Right atrium auricular region (tissue), 2 donors: ENCODE data around the gene TBC1D22B. TPM values are rescaled to one million over a fixed set of nuclear protein-coding genes. Genes with fewer than 3 reads are reported as not detected.
"Not testable (repeated sequence)": the region's sequence is repeated elsewhere in the genome, so short reads cannot be mapped to it uniquely, and the experiment has no call there.

Experiments
- DNase-seq: peaks from one replicate; pipeline ENCODE4 v3.0.0-alpha.2; 2019; ENCODE audit warnings: low spot score
- H3K27ac ChIP-seq, 2 donors: fragments of 200-600 bp; sonication (generic); 1 replicate in 1 of 2; 2 replicates in 1 of 2; pipeline ENCODE4 v1.5.1; 2016 to 2019
- H3K27me3 ChIP-seq, 2 donors: fragments of 200-600 bp; sonication (generic); one replicate each; pipeline versions ENCODE4 v1.5.1 to v1.6.0; 2017 to 2019
- H3K36me3 ChIP-seq: fragments of 200-600 bp; sonication (generic); one replicate; pipeline ENCODE4 v1.5.1; 2016
- H3K4me1 ChIP-seq, 2 donors: fragments of 200-600 bp; sonication (generic); one replicate each; pipeline versions ENCODE4 v1.5.1 to v1.6.0; 2017 to 2019
- H3K4me3 ChIP-seq, 2 donors: fragments of 200-600 bp; sonication (generic); 1 replicate in 1 of 2; 2 replicates in 1 of 2; pipeline ENCODE4 v1.5.1; 2017 to 2019; ENCODE audit warnings: mild to moderate bottlenecking in 1 of 2, moderate library complexity in 1 of 2
- H3K9me3 ChIP-seq, 2 donors: fragments of 200-600 bp; sonication (generic); one replicate each; pipeline ENCODE4 v1.5.1; 2019
- total RNA-seq, 2 donors: library from RNA; depleted of rRNA; stranded (reverse); fragments of >200 nt; gene quantifications; one replicate each; pipeline ENCODE4 v1.1.0, GENCODE V29; 2016
- TF ChIP-seq, protein P1 (sequence below), 2 donors: fragments of 200-600 bp; sonication (generic); IDR thresholded peaks; one replicate each; pipeline ENCODE4 v1.5.1; 2019; ENCODE audit warnings: antibody characterized with exemption in 2 of 2

The TBC1D22B gene
- total RNA-seq, 2 donors from 2014 or later = 7.5 to 9.8 TPM

DNA sequence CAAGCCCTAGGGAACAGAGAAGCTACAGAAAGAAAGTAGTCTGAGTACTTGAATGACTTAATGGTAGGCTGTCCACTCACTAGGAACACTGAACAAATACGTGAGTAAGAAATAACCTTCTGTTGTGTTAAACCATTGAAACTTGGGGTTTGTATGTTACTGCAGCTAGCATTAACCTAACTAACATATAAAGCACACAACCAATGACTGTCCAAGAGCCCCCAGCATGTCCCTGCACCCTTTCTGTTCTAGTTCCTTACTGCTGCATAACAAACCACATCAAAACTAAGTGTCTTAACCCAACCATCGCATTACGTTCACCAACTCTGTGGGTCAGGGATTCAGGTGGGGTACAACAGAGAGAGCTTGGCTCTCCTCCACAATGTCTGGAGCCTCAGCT, 85.7 kb downstream of the TBC1D22B start:
- DNase-seq = no peak
- no peaks in the 10 kb centered on the region for H3K4me1 ChIP-seq
- TF ChIP-seq, protein P1, sequence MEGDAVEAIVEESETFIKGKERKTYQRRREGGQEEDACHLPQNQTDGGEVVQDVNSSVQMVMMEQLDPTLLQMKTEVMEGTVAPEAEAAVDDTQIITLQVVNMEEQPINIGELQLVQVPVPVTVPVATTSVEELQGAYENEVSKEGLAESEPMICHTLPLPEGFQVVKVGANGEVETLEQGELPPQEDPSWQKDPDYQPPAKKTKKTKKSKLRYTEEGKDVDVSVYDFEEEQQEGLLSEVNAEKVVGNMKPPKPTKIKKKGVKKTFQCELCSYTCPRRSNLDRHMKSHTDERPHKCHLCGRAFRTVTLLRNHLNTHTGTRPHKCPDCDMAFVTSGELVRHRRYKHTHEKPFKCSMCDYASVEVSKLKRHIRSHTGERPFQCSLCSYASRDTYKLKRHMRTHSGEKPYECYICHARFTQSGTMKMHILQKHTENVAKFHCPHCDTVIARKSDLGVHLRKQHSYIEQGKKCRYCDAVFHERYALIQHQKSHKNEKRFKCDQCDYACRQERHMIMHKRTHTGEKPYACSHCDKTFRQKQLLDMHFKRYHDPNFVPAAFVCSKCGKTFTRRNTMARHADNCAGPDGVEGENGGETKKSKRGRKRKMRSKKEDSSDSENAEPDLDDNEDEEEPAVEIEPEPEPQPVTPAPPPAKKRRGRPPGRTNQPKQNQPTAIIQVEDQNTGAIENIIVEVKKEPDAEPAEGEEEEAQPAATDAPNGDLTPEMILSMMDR (IDR thresholded peaks at IDR 0.05) = no peak
- no peak overlapping the region for H3K4me3 ChIP-seq
- no peaks in the 10 kb centered on the region for H3K27me3 ChIP-seq
- no peaks in the 10 kb centered on the region for H3K36me3 ChIP-seq
- no peaks in the 10 kb centered on the region for H3K9me3 ChIP-seq
- H3K27ac ChIP-seq = no peak overlapping the region

DNA sequence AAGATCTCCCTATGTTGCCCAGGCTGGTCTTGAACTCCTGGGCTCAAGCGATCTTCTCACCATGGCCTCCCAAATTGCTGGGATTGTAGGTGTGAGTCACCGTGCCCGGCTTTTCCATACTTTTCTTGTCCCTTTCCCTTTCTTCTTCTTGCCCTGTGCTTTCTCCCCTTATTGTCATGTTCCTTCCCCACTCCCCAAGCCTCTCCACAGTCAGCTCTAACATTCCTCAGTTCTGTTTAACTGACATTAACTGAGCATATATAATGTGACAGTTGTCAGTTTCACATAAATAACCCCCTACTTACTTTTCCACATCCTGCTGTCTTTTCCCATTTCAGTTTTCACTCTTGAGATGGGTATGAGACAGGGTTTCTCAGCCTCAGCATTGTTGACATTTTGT, 86.7 kb downstream of the TBC1D22B start:
- Histone ChIP-seq H3K9me3 (no peaks in the 10 kb centered on the region), H3K4me1 (no peaks in the 10 kb centered on the region), H3K27me3 (no peaks in the 10 kb centered on the region), H3K36me3 (no peaks in the 10 kb centered on the region), H3K27ac (no peak overlapping the region), H3K4me3 (no peak overlapping the region)
- TF ChIP-seq, protein P1 (IDR thresholded peaks at IDR 0.05) = no peak
- no peak for DNase-seq

DNA sequence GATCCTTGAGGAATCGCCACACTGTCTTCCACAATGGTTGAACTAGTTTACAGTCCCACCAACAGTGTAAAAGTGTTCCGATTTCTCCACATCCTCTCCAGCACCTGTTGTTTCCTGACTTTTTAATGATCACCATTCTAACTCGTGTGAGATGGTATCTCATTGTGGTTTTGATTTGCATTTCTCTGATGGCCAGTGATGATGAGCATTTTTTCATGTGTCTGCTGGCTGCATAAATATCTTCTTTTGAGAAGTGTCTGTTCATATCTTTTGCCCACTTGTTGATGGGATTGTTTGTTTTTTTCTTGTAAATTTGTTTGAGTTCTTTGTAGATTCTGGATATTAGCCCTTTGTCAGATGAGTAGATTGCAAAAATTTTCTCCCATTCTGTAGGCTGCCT, 88.2 kb downstream of the TBC1D22B start:
- not testable (repeated sequence) for H3K4me1 ChIP-seq, H3K9me3 ChIP-seq, H3K27ac ChIP-seq, DNase-seq, H3K36me3 ChIP-seq, H3K27me3 ChIP-seq, H3K4me3 ChIP-seq

DNA sequence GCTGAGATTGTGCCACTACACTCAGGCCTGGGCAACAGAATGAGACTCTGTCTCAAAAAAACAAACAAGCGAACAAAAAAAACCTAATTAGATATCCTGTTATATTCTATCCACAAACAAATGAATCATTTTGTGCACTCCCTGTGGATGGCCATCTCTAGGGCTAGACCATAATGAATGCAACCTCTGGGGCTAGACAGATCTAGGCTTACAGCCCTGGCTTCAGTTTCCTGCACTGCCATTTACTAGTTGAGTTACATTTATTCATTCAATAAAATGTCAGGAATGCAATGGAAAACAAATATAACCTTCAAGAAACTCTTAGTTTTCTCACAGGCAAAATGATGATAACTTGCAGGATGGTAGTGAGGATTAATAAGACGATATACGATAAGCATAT, 89.6 kb downstream of the TBC1D22B start:
- TF ChIP-seq, protein P1 (IDR thresholded peaks at IDR 0.05) = no peak
- DNase-seq = no peak
- Histone ChIP-seq H3K4me3 (no peak overlapping the region), H3K27me3 (no peaks in the 10 kb centered on the region), H3K27ac (no peak overlapping the region), H3K9me3 (no peaks in the 10 kb centered on the region), H3K4me1 (no peaks in the 10 kb centered on the region), H3K36me3 (no peaks in the 10 kb centered on the region)

DNA sequence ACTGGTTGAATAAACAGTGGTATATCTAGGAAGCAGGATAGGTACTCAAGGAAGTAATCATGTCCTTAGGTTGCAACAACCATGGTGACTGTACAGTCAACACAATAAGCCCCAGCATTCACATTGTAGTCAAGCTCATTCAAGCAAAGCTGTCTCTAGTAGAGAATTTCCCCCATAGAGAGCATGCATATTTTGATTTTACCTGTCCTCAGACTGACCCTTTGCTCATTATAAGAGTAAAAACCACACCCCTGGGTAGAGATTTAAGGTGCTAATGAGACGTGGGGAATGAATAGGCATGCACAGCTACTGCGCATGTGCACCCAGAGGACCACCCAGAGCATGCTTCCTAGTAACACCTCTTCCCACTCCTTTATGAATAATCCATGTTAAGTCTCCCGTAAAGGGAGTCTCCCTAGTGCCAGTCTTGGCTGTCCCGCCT, 90.1 kb downstream of the TBC1D22B start:
- no peak for DNase-seq
- Histone ChIP-seq H3K4me3 (no peak overlapping the region), H3K4me1 (no peaks in the 10 kb centered on the region), H3K27me3 (no peaks in the 10 kb centered on the region), H3K27ac (no peak overlapping the region), H3K36me3 (no peaks in the 10 kb centered on the region), H3K9me3 (no peaks in the 10 kb centered on the region)
- TF ChIP-seq, protein P1 (IDR thresholded peaks at IDR 0.05) = no peak

DNA sequence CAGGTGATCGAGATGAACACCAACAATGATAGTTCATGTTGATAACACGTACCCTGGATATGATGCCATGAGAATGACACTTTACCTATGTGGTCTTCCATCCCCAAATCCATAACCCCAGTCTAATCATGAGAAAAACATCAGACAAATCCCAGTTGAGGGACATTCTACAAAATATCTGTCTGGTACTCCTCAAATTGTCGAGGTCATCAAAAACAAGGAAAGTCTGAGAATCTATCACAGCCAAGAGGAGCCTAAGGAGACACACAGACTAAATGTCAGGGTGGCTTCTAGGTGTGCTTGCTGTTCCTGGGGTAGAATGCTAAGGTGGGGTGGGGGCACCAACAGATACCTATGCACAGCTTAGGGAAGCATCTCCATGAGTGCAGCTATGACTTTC, 93.5 kb downstream of the TBC1D22B start:
- no peak for DNase-seq
- no peaks in the 10 kb centered on the region for H3K9me3 ChIP-seq
- no peaks in the 10 kb centered on the region for H3K36me3 ChIP-seq
- no peak overlapping the region for H3K4me3 ChIP-seq
- peaks cover 0 to 11% of the 10 kb centered on the region in 2 donors for H3K4me1 ChIP-seq
- H3K27ac ChIP-seq = no peak overlapping the region
- H3K27me3 ChIP-seq = no peaks in the 10 kb centered on the region
- TF ChIP-seq, protein P1 (IDR thresholded peaks at IDR 0.05) = no peak
